ENCODE measurements around the gene SSR1.

The SSR1 gene

DNA sequence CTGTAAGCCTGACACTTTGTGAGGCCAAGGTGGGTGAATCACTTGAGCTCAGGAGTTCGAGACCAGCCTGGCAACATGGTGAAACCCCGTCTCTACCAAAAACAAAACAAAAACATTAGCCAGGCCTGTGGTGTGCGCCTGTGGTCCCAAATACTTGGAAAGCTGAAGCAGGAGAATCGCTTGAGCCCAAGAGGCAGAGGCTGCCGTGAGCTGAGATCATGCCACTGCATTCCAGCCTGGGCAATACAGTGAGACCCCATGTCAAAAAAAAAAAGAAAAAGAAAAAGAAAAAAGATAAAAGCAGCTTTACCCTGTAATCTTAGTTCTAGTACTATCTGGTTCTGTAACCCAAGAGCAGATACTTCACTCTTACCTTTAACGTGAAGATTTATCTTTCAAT, 27.6 kb downstream of the SSR1 start:
- TF ChIP-seq TAF1 (IDR thresholded peaks at IDR 0.05; ENCODE audit: borderline replicate concordance, insufficient read depth, low read length) = no peak
- no peak for TF ChIP-seq POLR2AphosphoS5 (IDR thresholded peaks at IDR 0.05; ENCODE audit: low read depth, low read length)

DNA sequence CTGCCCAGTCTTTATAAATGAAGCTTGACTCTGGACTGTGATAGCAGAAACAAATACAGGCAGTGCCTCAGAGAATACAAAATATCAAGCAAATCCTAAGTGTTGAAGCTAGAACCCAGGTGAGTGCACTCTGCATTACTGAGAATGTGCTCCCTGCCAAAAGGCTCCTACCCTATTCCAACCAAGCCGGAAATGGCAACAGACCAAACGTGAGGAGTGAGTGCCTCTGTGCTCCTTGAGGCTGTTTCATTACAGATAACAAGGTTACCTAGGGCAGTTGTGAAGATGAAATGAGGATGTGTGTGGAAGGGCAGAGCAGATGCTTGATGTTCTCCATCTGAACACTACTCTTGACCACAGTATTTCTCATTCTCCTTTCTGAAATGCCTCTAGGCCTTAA, 29.3 kb downstream of the SSR1 start:
- TF ChIP-seq, protein P1, sequence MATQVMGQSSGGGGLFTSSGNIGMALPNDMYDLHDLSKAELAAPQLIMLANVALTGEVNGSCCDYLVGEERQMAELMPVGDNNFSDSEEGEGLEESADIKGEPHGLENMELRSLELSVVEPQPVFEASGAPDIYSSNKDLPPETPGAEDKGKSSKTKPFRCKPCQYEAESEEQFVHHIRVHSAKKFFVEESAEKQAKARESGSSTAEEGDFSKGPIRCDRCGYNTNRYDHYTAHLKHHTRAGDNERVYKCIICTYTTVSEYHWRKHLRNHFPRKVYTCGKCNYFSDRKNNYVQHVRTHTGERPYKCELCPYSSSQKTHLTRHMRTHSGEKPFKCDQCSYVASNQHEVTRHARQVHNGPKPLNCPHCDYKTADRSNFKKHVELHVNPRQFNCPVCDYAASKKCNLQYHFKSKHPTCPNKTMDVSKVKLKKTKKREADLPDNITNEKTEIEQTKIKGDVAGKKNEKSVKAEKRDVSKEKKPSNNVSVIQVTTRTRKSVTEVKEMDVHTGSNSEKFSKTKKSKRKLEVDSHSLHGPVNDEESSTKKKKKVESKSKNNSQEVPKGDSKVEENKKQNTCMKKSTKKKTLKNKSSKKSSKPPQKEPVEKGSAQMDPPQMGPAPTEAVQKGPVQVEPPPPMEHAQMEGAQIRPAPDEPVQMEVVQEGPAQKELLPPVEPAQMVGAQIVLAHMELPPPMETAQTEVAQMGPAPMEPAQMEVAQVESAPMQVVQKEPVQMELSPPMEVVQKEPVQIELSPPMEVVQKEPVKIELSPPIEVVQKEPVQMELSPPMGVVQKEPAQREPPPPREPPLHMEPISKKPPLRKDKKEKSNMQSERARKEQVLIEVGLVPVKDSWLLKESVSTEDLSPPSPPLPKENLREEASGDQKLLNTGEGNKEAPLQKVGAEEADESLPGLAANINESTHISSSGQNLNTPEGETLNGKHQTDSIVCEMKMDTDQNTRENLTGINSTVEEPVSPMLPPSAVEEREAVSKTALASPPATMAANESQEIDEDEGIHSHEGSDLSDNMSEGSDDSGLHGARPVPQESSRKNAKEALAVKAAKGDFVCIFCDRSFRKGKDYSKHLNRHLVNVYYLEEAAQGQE (IDR thresholded peaks at IDR 0.05; ENCODE audit: insufficient read depth in 1 of 2, low read depth in 2 of 2, low read length in 2 of 2) = no peak
- TF ChIP-seq SIN3A (IDR thresholded peaks at IDR 0.05; ENCODE audit: borderline replicate concordance, insufficient read depth, low read length) = no peak
- no peak for TF ChIP-seq FOXP2 (optimal IDR thresholded peaks at IDR 0.05; ENCODE audit: borderline replicate concordance, extremely low read depth, extremely low read length, insufficient read depth)
- no peak for TF ChIP-seq POLR2AphosphoS5 (IDR thresholded peaks at IDR 0.05; ENCODE audit: low read depth, low read length)
- no peak for TF ChIP-seq TAF1 (IDR thresholded peaks at IDR 0.05; ENCODE audit: borderline replicate concordance, insufficient read depth, low read length)

DNA sequence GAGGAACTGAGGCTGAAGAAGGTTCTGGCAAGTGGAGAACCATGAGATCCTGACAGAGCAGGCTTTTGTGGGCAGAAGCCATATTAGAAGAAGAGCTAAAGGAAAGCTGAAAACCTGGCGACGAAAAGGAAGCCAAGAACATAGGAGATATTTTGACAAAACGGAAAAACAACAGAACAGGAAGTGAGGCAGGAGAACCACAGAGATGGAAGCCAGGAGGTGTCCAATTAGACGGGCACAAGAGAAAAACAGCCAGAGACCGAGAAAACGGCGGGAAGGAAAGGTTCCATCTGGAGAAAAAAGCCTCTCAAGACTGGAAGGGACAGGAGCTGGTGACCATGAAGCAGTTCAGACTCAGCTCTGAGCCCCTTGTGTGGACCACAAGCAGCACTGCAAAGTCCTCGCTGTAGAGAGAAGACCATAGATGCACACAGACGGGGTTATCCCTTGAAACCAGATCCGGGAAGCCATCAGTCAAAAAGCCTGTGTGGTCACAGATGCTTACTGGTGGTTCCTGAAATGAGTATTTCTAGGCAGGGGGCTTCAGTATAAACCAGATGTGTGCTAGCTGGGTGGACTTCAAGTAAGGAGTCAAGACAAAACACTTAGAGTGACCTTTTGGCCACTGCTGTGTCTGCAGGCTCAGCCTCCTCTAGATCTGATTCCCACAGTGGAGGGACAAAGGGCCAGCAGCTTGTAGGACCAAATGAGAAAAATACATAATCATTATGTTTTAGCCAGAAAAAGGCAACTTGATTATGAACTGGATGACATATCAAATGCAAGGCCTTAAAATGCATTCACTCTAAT, 30.7 kb downstream of the SSR1 start:
- TF ChIP-seq TAF1 (IDR thresholded peaks at IDR 0.05; ENCODE audit: borderline replicate concordance, insufficient read depth, low read length) = no peak
- TF ChIP-seq FOXP2 (optimal IDR thresholded peaks at IDR 0.05; ENCODE audit: borderline replicate concordance, extremely low read depth, extremely low read length, insufficient read depth) = no peak
- TF ChIP-seq SIN3A (IDR thresholded peaks at IDR 0.05; ENCODE audit: borderline replicate concordance, insufficient read depth, low read length) = no peak
- 0 out of 2 replicates have a peak, but pooled peaks have one; percentile 42 for TF ChIP-seq POLR2AphosphoS5 (IDR thresholded peaks at IDR 0.05; ENCODE audit: low read depth, low read length)

DNA sequence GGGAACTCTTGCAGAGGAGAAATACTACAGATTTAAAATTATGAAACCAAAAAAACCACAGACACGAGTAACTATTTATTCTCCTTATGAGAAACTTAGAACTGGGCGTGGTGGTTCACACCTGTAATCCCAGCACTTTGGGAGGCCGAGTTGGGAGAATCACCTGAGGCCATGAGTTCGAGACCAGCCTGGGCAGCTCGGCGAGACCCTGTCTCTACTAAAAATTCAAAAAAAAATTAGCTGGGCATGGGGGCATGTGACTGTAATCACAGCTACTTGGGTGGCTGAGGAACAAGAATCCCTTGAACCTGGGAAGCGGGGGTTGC, 36.8 kb downstream of the SSR1 start:
- no peak for TF ChIP-seq POLR2AphosphoS5 (IDR thresholded peaks at IDR 0.05; ENCODE audit: low read depth, low read length)
- TF ChIP-seq, protein P1 (IDR thresholded peaks at IDR 0.05; ENCODE audit: insufficient read depth in 1 of 2, low read depth in 2 of 2, low read length in 2 of 2) = no peak
- TF ChIP-seq TAF1 (IDR thresholded peaks at IDR 0.05; ENCODE audit: borderline replicate concordance, insufficient read depth, low read length) = no peak
- TF ChIP-seq FOXP2 (optimal IDR thresholded peaks at IDR 0.05; ENCODE audit: borderline replicate concordance, extremely low read depth, extremely low read length, insufficient read depth) = no peak
- no peak for TF ChIP-seq SIN3A (IDR thresholded peaks at IDR 0.05; ENCODE audit: borderline replicate concordance, insufficient read depth, low read length)

DNA sequence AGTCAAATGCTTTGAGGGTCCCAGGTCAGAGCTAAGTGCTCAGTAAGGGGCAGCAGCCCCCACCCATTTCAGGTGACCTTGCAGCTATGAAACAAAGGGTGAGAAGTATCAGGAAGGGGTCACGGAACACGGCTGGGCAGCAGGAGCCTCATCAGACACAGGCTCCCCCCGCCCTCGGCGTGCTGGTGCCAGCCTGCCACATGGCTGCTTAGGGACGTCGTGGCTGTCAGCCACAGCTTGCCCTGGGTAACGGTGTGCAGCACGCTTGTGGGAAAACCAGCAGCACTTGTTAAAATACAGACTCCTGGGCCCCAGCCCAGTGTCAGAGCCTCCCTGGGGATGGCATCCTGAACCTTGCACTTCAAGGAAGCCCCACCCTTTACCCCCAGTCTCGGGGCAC, 39.3 kb downstream of the SSR1 start:
- no peak for TF ChIP-seq SIN3A (IDR thresholded peaks at IDR 0.05; ENCODE audit: borderline replicate concordance, insufficient read depth, low read length)
- no peak for TF ChIP-seq TAF1 (IDR thresholded peaks at IDR 0.05; ENCODE audit: borderline replicate concordance, insufficient read depth, low read length)
- TF ChIP-seq POLR2AphosphoS5 (IDR thresholded peaks at IDR 0.05; ENCODE audit: low read depth, low read length) = no peak
- TF ChIP-seq, protein P1 (IDR thresholded peaks at IDR 0.05; ENCODE audit: insufficient read depth in 1 of 2, low read depth in 2 of 2, low read length in 2 of 2) = no peak
- no peak for TF ChIP-seq FOXP2 (optimal IDR thresholded peaks at IDR 0.05; ENCODE audit: borderline replicate concordance, extremely low read depth, extremely low read length, insufficient read depth)

DNA sequence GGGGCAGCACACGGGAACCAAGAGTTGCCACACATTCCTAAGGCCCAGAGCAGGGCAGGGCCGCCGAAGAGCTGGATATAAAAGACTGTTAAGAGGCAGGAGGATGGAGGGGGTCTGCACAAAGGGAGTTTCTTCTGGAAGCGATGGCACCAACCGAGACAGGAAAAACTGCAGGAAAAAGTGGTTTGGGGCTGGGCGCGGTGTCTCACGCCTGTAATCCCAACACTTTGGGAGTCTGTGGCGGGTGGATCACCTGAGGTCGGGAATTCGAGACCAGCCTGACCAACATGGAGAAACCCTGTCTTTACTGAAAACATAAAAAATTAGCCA, 41.8 kb downstream of the SSR1 start:
- TF ChIP-seq, protein P1 (IDR thresholded peaks at IDR 0.05; ENCODE audit: insufficient read depth in 1 of 2, low read depth in 2 of 2, low read length in 2 of 2) = no peak
- TF ChIP-seq SIN3A (IDR thresholded peaks at IDR 0.05; ENCODE audit: borderline replicate concordance, insufficient read depth, low read length) (no peak), FOXP2 (optimal IDR thresholded peaks at IDR 0.05; ENCODE audit: borderline replicate concordance, extremely low read depth, extremely low read length, insufficient read depth) (no peak), POLR2AphosphoS5 (IDR thresholded peaks at IDR 0.05; ENCODE audit: low read depth, low read length) (no peak), TAF1 (IDR thresholded peaks at IDR 0.05; ENCODE audit: borderline replicate concordance, insufficient read depth, low read length) (no peak)

Data from PFSK-1 (cell line).